COR-L47 (cell line): Measurements from ENCODE around the gene JTB.

Experiments used
- DNase-seq: peaks from one replicate; lab custom pipeline; 2025; lab: John Stamatoyannopoulos, UW

JTB gene

GRCh38 chr1:153978274-153978909, 918 bp upstream of the JTB start:
- DNase-seq, result no peak

DNA sequence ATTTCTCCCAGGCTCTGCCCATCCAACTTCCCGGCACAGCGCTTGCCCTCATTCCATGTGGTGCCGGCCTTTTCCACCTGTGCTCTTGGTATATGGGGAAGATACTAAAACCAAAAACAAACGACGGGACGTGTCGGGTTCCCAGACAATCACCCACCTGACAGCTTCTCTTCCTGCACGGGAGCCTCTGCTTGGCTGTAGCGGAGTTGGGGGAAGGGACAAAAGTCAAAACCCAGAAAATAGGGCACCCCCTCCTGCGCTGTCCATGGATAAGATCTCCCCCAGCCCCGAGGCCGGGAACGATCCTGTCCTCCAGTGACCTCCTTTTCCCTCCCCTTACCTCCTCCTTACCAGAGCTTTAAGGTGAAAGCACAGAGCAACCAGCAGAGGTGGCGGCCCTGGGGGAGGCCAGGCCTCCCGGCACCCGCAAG, 640 bp downstream of the JTB start:
- no peak for DNase-seq

DNA sequence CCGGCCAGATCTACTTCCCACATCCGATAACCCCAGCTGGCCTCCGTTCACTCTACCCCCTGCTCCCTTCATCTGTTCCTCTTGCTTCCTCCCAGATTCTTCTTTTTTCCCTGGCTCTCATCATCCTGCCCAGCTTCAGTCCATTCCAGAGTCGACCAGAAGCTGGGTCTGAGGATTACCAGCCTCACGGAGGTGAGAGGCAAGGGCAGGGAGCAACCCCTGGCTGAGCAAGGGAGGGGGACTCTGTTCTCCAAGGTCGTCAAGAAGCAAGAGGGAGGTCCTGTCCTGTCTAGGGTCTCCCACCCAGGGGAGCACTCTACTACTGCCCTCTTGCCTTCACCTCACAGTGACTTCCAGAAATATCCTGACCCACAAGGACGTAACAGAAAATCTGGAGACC, 3.9 kb downstream of the JTB start:
- DNase-seq, result no peak

DNA sequence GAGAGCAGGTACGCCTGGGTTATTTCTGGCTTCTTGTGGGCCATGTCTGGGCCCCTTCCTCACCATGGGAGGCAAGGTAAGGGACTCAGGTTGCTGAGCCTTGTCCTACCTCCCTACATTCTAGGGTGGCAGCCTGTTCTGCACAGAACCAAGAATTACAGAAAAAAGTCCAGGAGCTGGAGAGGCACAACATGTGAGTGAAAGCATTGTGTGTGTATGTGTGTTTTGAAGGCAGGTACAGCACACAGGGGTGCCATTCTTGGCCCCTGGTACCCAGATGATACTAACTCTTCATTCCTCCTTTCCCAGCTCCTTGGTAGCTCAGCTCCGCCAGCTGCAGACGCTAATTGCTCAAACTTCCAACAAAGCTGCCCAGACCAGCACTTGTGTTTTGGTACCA, 4.4 kb downstream of the JTB start:
- DNase-seq, result no peak

DNA sequence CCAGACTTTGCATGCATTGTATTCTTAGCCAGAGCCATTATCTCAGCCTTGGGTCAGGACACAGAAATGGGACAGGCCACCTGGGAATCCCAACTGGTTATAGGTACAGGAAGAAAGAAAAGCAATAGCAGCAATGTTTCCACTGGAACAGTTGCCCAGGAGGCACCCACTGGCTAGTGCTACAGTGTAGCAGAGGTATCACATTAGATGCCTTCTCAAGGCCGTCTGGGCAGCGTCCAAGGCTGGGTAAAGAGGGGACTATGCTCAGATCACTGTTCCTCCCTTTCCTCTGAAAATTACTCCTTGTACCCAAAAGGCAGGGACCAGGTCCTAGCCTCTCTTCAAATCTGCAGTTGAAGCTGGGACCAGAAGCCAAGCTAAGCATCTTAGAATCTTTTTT, 7.1 kb downstream of the JTB start:
- no peak for DNase-seq

GRCh38 chr1:153968972-153969371, 8.5 kb downstream of the JTB start:
- DNase-seq, result no peak

DNA sequence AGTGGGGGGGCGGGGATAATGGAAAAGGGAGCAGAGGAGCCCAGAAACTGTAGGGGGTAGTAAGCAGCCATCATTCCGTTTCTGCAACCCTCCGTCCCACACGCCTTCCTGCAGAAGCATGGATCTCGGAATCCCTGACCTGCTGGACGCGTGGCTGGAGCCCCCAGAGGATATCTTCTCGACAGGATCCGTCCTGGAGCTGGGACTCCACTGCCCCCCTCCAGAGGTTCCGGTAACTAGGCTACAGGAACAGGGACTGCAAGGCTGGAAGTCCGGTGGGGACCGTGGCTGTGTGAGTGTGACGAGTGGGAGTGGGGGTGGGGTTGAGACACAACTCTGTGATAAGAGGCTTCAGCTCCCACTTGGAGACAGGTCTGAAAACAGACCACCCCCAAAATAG, 9.1 kb downstream of the JTB start:
- DNase-seq, result peak; percentile 31

GRCh38 chr1:153968000-153968363, 9.5 kb downstream of the JTB start:
- peak; percentile 63 for DNase-seq

- peak; percentile 97 for DNase-seq
Measured at GRCh38 chr1:153967107-153967999, 10.1 kb downstream of the JTB start, which contains the start of gene CREB3L4. Gene CREB3L4 (plus strand): TSS chr1:153967902. CDS start chr1:153968526, 624 bp downstream.

DNA sequence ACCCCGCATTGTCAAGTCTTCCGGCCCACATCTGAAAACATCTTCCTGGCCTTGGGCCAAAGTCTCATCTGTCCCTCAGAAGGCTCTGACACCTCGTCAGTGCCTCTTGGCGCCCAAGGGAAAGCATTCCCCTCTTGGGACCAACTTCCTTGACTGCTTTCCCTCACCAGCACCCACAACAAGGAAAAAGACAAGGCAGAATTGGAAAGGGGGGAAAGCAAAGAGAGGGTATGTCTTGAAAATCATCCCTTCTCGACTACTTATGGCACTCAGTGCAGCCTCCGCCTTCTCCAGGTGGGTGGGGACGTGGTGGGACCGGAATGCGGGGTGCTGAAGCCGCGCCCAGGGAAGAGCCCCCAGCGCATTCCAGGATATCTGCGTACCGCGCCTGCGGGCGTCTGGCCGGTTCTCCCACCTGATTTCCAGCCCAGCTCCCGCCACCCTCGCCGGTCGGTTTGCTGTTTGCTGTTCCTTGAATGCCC, 13.6 kb downstream of the JTB start:
- peak; percentile 26 for DNase-seq

GRCh38 chr1:153963030-153963849, 14.2 kb downstream of the JTB start, which contains the start of gene SLC39A1:
Gene SLC39A1 (minus strand): TSS chr1:153963537. CDS start chr1:153962715, 822 bp downstream.
- peak; percentile 97 for DNase-seq

DNA sequence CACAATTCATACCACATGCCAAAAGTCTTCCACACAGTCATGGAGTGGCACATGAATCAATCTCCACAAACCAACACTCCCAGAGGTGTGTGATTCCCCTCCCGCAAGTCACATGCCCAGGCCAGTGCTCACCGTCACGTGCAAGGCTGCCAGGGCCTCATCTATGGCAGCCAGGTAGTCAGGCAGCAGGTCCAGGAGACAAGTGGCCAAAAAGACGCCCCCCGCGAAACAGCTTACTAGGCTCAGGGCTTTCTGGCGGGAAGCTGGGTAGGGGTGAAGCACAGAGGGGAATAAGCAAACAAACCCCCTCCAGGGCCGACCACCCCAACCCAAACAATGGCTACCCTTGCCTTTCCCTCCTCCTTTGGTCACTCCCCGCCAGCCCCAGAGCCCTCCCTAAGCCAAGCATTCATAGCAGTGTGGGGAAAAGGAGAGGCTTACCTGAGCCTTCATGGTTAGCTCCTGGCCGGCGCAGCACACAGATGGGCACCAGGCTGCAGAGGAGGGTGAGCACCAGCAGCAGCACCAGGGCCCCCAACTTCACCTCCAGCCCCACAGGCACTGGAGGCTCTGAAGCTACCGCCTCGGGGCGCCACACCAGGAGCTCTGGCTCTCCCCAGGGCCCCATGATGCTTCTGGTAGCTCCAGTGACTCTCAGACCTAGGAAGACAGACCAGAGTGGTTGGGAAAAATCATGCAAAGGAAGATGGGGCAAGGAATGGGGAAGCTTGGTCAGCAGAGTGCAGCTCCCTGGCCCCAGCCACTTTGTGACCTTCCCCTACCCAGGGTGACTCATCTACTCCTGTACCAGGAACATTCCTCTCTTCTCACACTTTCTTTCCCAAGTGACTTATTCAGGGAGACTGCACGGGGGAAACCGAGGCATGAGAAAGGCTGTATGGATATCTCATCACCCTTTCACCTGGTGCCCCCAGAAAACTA, 15.1 kb downstream of the JTB start:
- DNase-seq, result no peak

DNA sequence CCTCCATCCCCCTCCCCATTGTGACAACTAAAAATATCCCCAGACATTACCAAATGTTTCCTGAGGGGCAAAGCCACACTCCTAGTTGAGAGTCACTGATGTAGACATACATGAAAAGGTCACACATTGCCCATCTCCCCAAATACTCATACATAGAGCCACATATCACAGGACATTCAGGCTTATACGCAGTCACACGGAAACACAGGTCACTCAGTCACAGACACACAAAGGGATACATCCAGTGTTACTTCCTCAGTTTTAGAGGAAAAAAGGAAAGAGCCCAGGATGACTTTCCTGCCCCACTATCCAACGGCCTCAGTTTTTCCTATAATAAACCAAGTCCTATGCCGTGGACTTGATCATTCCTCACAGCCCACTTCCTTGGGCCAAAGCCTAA, 16.1 kb downstream of the JTB start:
- DNase-seq, result no peak

GRCh38 chr1:153960206-153960605, 17.3 kb downstream of the JTB start:
- DNase-seq, result no peak

DNA sequence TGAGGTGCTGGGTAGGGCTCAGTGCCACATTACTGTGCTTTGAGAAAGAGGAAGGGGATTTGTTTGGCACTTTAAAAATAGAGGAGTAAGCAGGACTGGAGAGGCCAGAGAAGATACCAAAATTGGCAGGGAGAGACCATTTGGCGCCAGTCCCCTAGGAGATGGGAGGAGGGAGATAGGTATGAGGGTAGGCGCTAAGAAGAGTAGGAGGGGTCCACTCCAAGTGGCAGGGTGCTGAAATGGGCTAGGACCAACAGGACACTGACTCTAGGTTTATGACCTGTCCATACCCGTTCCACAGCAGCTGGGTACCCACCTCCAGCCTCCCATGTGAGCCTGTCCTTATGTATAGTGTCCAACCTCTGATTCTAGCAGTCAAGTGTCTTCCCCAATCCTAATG, 18.0 kb downstream of the JTB start:
- no peak for DNase-seq

DNA sequence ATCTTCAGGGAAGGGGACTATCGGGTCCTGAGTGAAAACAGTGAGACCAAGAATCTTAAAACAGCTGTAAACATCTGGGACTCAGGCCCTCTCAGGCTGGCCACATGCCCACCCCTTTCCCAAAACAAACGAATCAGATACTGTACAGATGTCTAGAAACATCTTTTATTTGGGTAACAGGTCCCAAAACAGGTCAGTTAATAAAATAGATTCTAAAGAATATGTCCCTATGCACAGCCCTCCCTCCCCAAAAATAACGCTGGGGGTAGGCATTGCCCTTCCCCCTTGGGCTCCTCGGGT, 18.6 kb downstream of the JTB start:
- DNase-seq, result no peak

DNA sequence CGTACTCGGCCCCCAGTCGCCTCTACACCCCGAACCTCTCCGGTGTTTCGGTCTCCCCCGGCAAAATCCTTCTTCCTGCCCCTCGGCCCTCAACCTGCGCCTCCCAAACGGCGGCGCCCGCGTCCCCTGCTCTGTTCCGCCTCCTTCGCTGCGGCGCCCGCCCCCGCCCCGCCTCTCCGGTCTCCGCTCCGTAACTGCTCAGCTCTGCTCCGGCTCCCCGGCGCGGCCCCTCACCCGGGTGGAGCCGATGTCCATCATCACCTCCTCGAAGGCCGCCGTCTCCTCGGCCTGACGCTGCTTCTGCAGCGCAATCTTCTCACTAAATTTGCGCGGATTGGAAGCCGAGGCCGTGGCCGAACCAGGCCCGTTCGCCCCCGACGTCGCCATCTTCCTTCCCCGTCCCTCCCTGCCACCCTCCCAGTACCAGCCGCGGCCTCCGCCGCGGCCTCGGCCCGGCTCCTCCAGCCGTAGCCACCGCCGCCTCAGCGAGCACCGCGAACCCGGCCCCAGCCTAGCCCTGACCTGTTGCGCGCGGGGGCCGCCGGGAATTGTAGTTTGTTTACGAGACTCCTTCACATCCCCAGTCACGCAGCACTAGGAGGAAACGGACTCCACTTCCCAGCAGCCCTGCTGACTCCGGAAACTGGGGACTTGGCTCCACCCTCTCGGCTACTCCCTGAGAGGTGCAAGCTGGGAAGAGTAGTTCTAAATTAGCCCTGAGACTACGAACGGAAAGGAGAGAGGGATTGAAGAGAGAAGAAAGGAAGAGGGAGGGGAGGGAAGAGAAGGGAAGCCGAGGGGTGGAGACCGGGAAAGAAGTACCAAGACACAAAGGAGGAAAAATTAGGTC, 19.1 kb downstream of the JTB start, which contains the start of gene CRTC2:
CRTC2 (minus strand) TSS at position 502 of the 850 bp plus-strand sequence; CDS start at position 387, 115 bp downstream.
- peak; percentile 96 for DNase-seq

- no peak for DNase-seq
Measured at GRCh38 chr1:153957744-153958110, 19.7 kb downstream of the JTB start.

DNA sequence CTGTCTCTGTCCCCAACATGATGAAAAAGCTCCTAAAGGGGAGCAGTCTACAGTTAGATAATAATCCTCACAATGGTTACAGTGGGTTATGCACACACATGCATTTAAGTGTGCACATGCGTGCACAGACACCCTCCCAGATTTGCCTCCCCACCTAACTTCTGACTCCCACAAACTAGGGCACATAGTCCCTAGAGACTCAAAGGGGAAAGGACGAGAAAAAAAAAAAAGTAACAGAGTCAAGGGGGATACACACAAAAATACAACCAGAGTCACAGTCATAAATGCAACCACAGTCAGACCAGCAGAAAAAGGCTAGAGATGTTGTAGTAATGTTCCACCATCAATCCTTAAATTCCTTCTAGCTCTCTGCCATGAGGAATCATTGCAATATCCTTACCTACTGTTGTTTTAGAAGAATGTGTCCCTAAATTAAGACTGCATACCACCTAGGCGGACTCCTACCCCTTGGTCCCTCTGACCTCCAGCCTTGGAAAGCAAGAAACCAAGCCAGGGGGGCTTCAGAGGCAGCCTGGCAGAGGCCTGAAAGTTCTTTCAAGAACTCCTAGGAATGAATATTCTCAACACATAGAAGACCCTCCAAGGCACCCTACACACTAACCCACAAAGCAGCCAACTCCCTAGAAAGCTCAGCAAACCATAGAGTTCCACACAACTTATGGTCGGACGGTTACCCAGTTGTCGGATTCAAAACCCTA, 20.3 kb downstream of the JTB start:
- DNase-seq, result no peak

- DNase-seq, result no peak
Measured at GRCh38 chr1:153954826-153955225, 22.6 kb downstream of the JTB start.
